Measurements from ENCODE around the gene GALE.
"Not testable (repeated sequence)": the region's sequence is repeated elsewhere in the genome, so short reads cannot be mapped to it uniquely, and the experiment has no call there.

Gene GALE

DNA sequence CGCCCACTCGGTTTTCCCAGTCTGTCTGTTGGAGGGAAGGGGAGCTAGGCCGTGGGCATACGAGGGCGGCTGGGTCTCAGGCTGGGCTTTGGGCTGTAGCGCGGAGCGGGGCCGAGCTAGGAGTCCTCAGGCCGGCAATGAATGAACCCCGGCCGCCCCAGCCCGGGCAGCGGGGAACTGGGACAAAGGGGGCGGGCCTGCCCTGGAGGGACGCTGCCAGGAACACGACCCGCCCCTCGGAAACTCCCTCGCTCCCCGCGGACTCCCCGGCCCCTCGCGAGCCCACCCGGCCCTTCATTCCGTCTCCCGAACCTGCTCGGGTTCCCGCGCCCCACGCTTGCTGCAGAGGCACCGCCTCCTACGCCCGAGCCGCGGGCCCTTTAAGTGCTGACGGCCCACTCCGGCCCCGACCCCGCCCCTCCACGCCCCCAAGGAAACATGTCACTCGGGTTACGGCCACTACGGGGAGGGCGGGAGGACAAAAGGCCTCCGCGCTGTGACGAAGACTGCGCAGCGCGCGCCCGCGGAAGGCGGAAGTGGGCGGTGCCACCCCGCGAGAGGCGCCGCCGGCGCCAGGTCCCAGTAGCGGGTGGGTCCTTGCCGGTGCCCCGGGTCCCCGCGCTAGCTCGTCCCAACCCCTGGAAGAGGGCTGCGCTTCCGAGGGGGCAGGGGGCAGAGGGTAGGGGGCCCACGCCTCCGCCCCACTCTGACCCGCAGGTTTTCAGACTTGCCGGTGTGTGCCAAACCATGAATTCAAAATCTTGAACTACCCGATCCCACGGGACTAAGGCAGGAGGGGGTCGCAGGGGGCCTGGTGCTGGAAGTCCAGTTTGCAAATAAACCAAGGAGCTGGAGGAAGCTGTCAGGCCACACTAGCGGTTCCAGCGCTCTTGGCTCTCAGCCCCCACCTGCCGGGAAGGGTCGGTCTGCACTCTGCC, at the start of gene GALE:
TSS of gene GALE (minus strand) at position 355 of the 938 bp plus-strand sequence. CDS start 1,747 bp downstream, outside the sequence.
- Histone ChIP-seq H3K4me1 (ENCODE audit: control insufficient read depth in 1 of 2, insufficient read depth in 2 of 2, low read length in 2 of 2) (peaks cover 4 to 29% of the 10 kb centered on the region in 2 donors), H3K36me3 (ENCODE audit: control insufficient read depth in 1 of 2, insufficient read depth in 2 of 2, low read length in 2 of 2) (peaks cover 4 to 29% of the 10 kb centered on the region in 2 donors), H3K4me3 (ENCODE audit: low read depth in 1 of 2, low read length in 2 of 2) (peak within 1 kb of the TSS; percentile 74 to 80), H3K27me3 (ENCODE audit: low read depth, low read length) (no peaks in the 10 kb centered on the region), H3K9me3 (ENCODE audit: control insufficient read depth in 1 of 2, low read length in 2 of 2) (no peaks in the 10 kb centered on the region), H3K27ac (ENCODE audit: low read length) (peak within 1 kb of the TSS; percentile 86)

DNA sequence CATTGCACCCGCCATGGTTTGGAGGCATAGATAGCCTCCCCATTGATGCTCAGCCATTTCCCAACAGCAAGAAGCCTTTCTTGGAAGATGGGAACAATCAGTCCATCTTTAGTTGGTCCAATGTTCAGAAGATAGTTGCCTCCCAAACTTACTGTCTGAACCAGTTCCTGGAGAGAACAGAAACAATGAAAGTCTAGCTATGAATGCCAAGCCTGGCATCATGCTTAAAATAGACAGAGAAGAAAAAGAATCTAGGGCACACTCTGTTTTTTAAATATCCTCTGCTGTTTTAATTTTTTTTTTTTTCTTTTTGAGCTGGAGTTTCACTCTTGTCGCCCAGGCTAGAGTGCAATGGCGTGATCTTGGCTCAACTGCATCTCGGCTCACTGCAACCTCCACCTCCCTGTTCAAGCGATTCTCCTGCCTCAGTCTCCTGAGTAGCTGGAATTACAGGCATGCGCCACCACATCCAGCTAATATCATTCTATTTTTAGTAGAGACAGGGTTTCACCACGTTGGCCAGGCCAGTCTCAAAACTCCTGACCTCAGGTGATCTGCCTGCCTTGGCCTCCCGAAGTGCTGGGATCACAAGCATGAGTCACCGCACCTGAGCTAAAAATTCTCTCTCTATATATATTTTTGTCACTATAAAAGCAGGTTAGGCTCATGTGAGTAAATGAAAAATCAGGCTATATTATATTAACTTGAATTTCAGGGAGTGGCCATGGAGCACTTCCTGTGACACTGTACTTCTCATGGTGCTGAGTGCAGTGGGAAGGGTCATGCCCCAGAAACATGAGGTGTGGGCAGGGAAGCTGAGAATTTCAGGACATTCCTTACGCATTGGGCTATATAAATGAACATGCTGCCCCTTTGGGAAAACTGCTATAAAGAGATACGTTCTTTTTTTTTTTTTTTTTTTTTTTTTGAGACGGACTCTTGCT, 48.4 kb upstream of the GALE start:
- Histone ChIP-seq H3K36me3 (ENCODE audit: control insufficient read depth in 1 of 2, insufficient read depth in 2 of 2, low read length in 2 of 2) (peaks cover 31 to 32% of the 10 kb centered on the region in 2 donors), H3K4me3 (ENCODE audit: low read depth in 1 of 2, low read length in 2 of 2) (no peak overlapping the region), H3K27me3 (ENCODE audit: low read depth, low read length) (no peaks in the 10 kb centered on the region)

DNA sequence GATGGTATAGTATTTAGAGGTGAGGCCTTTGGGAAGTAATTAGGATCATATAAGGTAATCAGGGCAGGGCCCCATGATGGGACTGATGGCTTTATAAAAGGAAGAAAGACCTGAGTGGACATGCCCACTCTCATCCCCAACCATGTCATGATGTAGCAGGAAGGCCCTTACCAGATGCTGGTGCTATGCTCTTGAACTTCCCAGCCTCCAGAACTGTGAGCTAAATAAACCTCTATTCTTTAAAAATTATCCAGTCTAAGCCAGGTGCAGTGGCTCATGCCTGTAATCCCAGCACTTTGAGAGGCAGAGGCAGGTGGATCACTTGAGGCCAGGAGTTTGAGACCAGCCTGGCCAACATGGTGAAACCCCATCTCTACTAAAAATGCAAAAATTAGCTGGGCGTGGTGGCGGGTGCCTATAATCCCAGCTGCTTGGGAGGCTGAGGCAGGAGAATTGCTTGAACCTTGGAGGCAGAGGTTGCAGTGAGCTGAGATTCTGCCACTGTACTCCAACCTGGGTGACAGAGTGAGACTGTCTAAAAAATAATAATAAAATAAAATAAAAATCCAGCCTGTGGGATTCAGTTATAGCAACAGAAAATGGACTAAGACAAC, 47.0 kb upstream of the GALE start:
- H3K4me1 ChIP-seq (ENCODE audit: control insufficient read depth in 1 of 2, insufficient read depth in 2 of 2, low read length in 2 of 2); H3K27me3 ChIP-seq (ENCODE audit: low read depth, low read length); H3K9me3 ChIP-seq (ENCODE audit: control insufficient read depth in 1 of 2, low read length in 2 of 2); H3K4me3 ChIP-seq (ENCODE audit: low read depth in 1 of 2, low read length in 2 of 2); H3K27ac ChIP-seq (ENCODE audit: low read length): not testable (repeated sequence)
- H3K36me3 ChIP-seq (ENCODE audit: control insufficient read depth in 1 of 2, insufficient read depth in 2 of 2, low read length in 2 of 2): peaks cover 31 to 32% of the 10 kb centered on the region in 2 donors

More for the DNA sequence above, 48.4 kb upstream of the GALE start:
- Histone ChIP-seq H3K9me3 (ENCODE audit: control insufficient read depth in 1 of 2, low read length in 2 of 2) (peaks cover 0 to 3% of the 10 kb centered on the region in 2 donors), H3K27ac (ENCODE audit: low read length) (no peak overlapping the region), H3K4me1 (ENCODE audit: control insufficient read depth in 1 of 2, insufficient read depth in 2 of 2, low read length in 2 of 2) (no peaks in the 10 kb centered on the region)

DNA sequence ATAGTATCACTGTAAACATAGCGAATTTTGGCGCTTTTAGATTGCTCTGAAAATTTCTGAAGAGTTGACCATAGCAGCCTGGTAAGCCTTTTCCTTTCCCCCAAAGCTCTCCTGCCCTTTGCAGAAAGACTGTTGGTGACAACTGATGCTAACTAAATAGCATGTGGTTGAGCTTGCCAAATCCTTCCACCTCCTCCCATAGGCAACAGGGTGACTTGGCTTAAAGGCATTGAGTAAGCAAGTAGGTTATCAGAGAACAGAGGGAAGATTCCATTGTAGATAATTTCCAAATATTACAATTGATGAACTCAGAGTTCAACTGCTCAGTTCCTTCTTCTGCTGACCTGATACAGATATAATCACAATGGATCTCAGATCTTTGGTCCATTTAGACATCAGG, 44.6 kb upstream of the GALE start:
- H3K36me3 ChIP-seq (ENCODE audit: control insufficient read depth in 1 of 2, insufficient read depth in 2 of 2, low read length in 2 of 2): peaks cover 31 to 32% of the 10 kb centered on the region in 2 donors

DNA sequence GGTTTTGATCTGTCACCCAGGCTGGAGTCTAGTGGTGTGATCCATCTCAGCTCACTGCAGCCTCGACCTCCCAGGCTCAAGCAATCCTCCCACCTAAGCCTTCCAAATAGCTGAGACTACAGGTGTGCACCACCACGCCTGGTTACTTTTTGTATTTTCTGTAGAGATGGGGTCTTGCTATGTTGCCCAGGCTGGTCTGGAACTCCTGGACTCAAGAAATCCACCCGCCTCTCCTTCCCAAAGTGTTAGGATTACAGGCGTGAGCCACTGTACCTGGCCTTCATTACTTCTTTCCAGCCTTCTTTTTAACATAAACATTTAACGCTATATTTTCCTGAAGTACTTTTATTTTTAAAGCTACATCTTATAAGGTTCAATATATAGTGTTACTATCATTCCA, 43.1 kb upstream of the GALE start:
- Histone ChIP-seq H3K36me3 (ENCODE audit: control insufficient read depth in 1 of 2, insufficient read depth in 2 of 2, low read length in 2 of 2) (peaks cover 30% of the 10 kb centered on the region in 2 donors), H3K9me3 (ENCODE audit: control insufficient read depth in 1 of 2, low read length in 2 of 2) (peaks cover 0 to 3% of the 10 kb centered on the region in 2 donors), H3K4me1 (ENCODE audit: control insufficient read depth in 1 of 2, insufficient read depth in 2 of 2, low read length in 2 of 2) (no peaks in the 10 kb centered on the region), H3K27me3 (ENCODE audit: low read depth, low read length) (no peaks in the 10 kb centered on the region), H3K4me3 (ENCODE audit: low read depth in 1 of 2, low read length in 2 of 2) (no peak overlapping the region), H3K27ac (ENCODE audit: low read length) (no peak overlapping the region)

More for the DNA sequence above, 44.6 kb upstream of the GALE start:
- Histone ChIP-seq H3K4me3 (ENCODE audit: low read depth in 1 of 2, low read length in 2 of 2) (no peak overlapping the region), H3K27ac (ENCODE audit: low read length) (no peak overlapping the region), H3K27me3 (ENCODE audit: low read depth, low read length) (no peaks in the 10 kb centered on the region), H3K9me3 (ENCODE audit: control insufficient read depth in 1 of 2, low read length in 2 of 2) (peaks cover 0 to 3% of the 10 kb centered on the region in 2 donors), H3K4me1 (ENCODE audit: control insufficient read depth in 1 of 2, insufficient read depth in 2 of 2, low read length in 2 of 2) (no peaks in the 10 kb centered on the region)

DNA sequence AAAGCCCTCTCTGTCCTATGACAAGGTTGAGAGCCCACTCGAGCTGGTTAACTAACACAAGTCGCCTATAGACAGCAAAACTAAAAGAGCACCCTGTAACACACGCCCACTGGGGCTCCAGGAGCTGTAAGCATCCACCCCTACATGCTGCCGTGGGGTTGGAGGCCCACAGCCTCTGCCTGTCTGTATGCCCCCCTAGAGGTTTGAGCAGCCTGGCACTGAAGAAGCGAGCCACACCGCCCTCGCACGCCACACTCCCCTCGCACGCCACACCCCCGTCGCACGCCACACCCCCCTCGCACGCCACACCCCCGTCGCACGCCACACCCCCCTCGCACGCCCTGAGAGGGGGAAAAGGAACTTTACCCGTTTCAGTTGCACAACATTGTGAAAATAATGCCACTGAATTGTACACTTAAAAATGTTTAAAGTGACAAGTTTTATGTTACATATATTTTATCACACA, 37.9 kb upstream of the GALE start:
- Histone ChIP-seq H3K36me3 (ENCODE audit: control insufficient read depth in 1 of 2, insufficient read depth in 2 of 2, low read length in 2 of 2) (no peaks in the 10 kb centered on the region), H3K9me3 (ENCODE audit: control insufficient read depth in 1 of 2, low read length in 2 of 2) (no peaks in the 10 kb centered on the region), H3K4me1 (ENCODE audit: control insufficient read depth in 1 of 2, insufficient read depth in 2 of 2, low read length in 2 of 2) (peaks cover 0 to 6% of the 10 kb centered on the region in 2 donors), H3K27ac (ENCODE audit: low read length) (no peak overlapping the region), H3K4me3 (ENCODE audit: low read depth in 1 of 2, low read length in 2 of 2) (peak overlapping the region in 1 of 2 donors; percentile 61), H3K27me3 (ENCODE audit: low read depth, low read length) (no peaks in the 10 kb centered on the region)

DNA sequence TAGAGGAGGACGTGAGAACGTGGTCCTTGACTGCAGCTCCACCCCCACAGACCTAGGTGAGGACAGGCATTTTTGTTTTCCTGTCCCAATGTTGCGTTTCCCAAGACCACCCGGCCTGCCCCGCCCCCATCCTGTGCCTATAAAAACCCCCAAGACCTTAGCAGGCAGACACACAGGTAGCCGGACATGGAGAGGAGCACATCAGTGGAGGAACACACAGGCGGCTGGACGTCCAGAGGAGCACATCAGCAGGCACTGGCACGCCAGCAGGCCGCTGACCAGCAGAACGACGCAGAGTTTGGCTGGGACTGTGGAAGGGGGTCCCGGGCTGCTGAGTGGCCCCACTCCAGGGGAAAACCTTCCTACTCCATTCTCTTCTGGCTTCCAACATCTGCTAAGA, 37.4 kb upstream of the GALE start:
- no peak overlapping the region for H3K27ac ChIP-seq (ENCODE audit: low read length)
- peak overlapping the region in 1 of 2 donors; percentile 61 for H3K4me3 ChIP-seq (ENCODE audit: low read depth in 1 of 2, low read length in 2 of 2)
- H3K36me3 ChIP-seq (ENCODE audit: control insufficient read depth in 1 of 2, insufficient read depth in 2 of 2, low read length in 2 of 2): no peaks in the 10 kb centered on the region
- no peaks in the 10 kb centered on the region for H3K27me3 ChIP-seq (ENCODE audit: low read depth, low read length)
- H3K9me3 ChIP-seq (ENCODE audit: control insufficient read depth in 1 of 2, low read length in 2 of 2): no peaks in the 10 kb centered on the region
- peaks cover 0 to 6% of the 10 kb centered on the region in 2 donors for H3K4me1 ChIP-seq (ENCODE audit: control insufficient read depth in 1 of 2, insufficient read depth in 2 of 2, low read length in 2 of 2)

DNA sequence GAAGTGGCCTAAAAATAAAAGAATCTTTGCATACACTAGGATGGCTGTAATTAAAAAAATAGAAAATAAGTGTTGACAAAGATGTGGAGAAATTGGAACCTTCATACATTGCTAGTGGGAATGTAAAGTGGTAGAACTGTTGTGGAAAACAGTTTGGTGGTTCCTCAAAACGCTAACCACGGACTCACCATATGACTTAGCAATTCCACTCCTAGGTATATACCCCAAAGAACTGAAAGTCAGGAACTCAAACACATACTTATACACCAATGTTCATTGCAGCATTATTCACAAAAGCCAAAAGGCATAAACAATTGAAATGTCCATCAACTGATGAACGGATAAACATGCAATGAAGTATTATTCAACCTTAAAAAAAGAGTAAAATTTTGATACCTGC, 35.5 kb upstream of the GALE start:
- Histone ChIP-seq H3K27ac (ENCODE audit: low read length) (no peak overlapping the region), H3K9me3 (ENCODE audit: control insufficient read depth in 1 of 2, low read length in 2 of 2) (no peaks in the 10 kb centered on the region), H3K4me1 (ENCODE audit: control insufficient read depth in 1 of 2, insufficient read depth in 2 of 2, low read length in 2 of 2) (peaks cover 0 to 6% of the 10 kb centered on the region in 2 donors), H3K36me3 (ENCODE audit: control insufficient read depth in 1 of 2, insufficient read depth in 2 of 2, low read length in 2 of 2) (no peaks in the 10 kb centered on the region), H3K27me3 (ENCODE audit: low read depth, low read length) (no peaks in the 10 kb centered on the region), H3K4me3 (ENCODE audit: low read depth in 1 of 2, low read length in 2 of 2) (no peak overlapping the region)

DNA sequence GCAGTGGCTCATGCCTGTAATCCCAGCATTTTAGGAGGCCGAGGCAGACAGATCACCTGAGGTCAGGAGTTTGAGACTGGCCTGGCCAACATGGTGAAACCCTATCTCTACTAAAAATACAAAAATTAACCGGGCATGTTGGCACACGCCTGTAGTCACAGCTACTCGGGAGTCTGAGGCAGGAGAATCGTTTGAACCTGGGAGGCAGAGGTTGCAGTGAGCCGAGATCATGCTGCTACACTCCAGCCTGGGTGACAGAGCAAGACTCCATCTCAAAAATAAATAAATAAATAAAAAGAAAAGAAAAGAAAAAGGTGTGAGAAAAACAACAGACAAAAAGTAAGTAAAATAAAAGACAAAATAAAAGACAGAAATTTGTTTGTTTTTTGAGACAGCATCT, 33.6 kb upstream of the GALE start:
- not testable (repeated sequence) for H3K27me3 ChIP-seq (ENCODE audit: low read depth, low read length); H3K36me3 ChIP-seq (ENCODE audit: control insufficient read depth in 1 of 2, insufficient read depth in 2 of 2, low read length in 2 of 2); H3K27ac ChIP-seq (ENCODE audit: low read length); H3K9me3 ChIP-seq (ENCODE audit: control insufficient read depth in 1 of 2, low read length in 2 of 2); H3K4me3 ChIP-seq (ENCODE audit: low read depth in 1 of 2, low read length in 2 of 2); H3K4me1 ChIP-seq (ENCODE audit: control insufficient read depth in 1 of 2, insufficient read depth in 2 of 2, low read length in 2 of 2)

DNA sequence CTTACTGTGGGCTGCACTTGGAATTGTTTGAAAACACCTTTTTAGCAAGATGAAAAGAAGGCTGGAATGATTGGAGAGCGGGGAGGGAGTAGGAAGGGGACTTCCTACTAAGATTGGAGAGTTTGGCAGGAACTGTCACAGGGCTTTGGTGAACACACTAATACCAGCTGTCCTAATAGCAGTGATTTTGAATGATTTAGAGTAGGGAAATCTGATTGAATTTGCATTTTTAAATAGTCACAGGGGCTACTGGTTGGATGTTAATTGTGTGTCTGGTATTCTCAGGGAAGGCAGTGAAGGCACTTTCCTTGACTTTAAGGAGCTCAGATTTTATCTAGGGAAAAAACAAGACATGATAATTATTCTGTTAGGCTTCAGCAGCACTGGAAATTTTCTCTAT, 27.2 kb upstream of the GALE start:
- no peaks in the 10 kb centered on the region for H3K36me3 ChIP-seq (ENCODE audit: control insufficient read depth in 1 of 2, insufficient read depth in 2 of 2, low read length in 2 of 2)
- H3K27me3 ChIP-seq (ENCODE audit: low read depth, low read length): no peaks in the 10 kb centered on the region
- H3K27ac ChIP-seq (ENCODE audit: low read length): no peak overlapping the region
- no peaks in the 10 kb centered on the region for H3K9me3 ChIP-seq (ENCODE audit: control insufficient read depth in 1 of 2, low read length in 2 of 2)
- H3K4me1 ChIP-seq (ENCODE audit: control insufficient read depth in 1 of 2, insufficient read depth in 2 of 2, low read length in 2 of 2): peaks cover 0 to 12% of the 10 kb centered on the region in 2 donors
- H3K4me3 ChIP-seq (ENCODE audit: low read depth in 1 of 2, low read length in 2 of 2): no peak overlapping the region
